OCI-LY1 (cell line): ENCODE measurements around the gene KCNB1.

Experiments used
- H2AFZ ChIP-seq: fragments of 200-600 bp; sonication (generic), shearing (Covaris generic); 2 replicates; pipeline ENCODE4 v1.6.0; 2014; ENCODE audit warnings: antibody characterized with exemption, mild to moderate bottlenecking, low read length
- H3F3A ChIP-seq: fragments of 200-600 bp; sonication (generic), shearing (Covaris generic); 2 replicates; pipeline ENCODE4 v1.6.0; 2014; ENCODE audit warnings: mild to moderate bottlenecking, antibody characterized with exemption, low read length, moderate library complexity; ENCODE audit not compliant: insufficient read depth
- H3K27ac ChIP-seq: fragments of 200-600 bp; sonication (generic); 2 replicates; pipeline ENCODE4 v1.5.1; 2014; ENCODE audit warnings: low read length, mixed run types, mild to moderate bottlenecking, low read depth; ENCODE audit not compliant: poor library complexity, severe bottlenecking
- H3K27me3 ChIP-seq: fragments of 200-600 bp; sonication (generic); 2 replicates; pipeline ENCODE4 v1.6.0; 2014; ENCODE audit warnings: antibody characterized with exemption, mild to moderate bottlenecking, low read length, moderate library complexity; ENCODE audit not compliant: insufficient read depth
- H3K36me3 ChIP-seq: fragments of 200-600 bp; sonication (generic); 2 replicates; pipeline ENCODE4 v1.6.1; 2014; ENCODE audit warnings: mild to moderate bottlenecking, antibody characterized with exemption, low read length, moderate library complexity, mixed read lengths; ENCODE audit not compliant: insufficient read depth
- H3K4me1 ChIP-seq: fragments of 200-600 bp; sonication (generic); 2 replicates; pipeline ENCODE4 v1.5.1; 2014; ENCODE audit warnings: mild to moderate bottlenecking, low read length, moderate library complexity; ENCODE audit not compliant: insufficient read depth, severe bottlenecking
- H3K4me2 ChIP-seq: fragments of 200-600 bp; sonication (generic), shearing (Covaris generic); 2 replicates; pipeline ENCODE4 v1.6.1; 2014; ENCODE audit warnings: low read length
- H3K4me3 ChIP-seq: fragments of 200-600 bp; sonication (generic); 2 replicates; pipeline ENCODE4 v1.5.1; 2014; ENCODE audit warnings: low read length, low read depth, mild to moderate bottlenecking, mixed read lengths; ENCODE audit not compliant: poor library complexity, severe bottlenecking
- H3K79me2 ChIP-seq: fragments of 200-600 bp; shearing (Covaris generic); 2 replicates; pipeline ENCODE4 v1.6.1; 2016; ENCODE audit warnings: mixed run types, low read length, mixed read lengths; ENCODE audit not compliant: insufficient read depth
- H3K9ac ChIP-seq: fragments of 200-600 bp; sonication (generic), shearing (Covaris generic); 2 replicates; pipeline ENCODE4 v1.6.1; 2014; ENCODE audit warnings: mild to moderate bottlenecking, low read length, mixed read lengths
- H3K9me2 ChIP-seq: fragments of 200-600 bp; sonication (generic), shearing (Covaris generic); 2 replicates; pipeline ENCODE4 v1.6.1; 2014; ENCODE audit warnings: low read depth, mild to moderate bottlenecking, low read length, mixed read lengths
- H3K9me3 ChIP-seq: fragments of 200-600 bp; shearing (Covaris generic); 2 replicates; pipeline ENCODE4 v1.6.1; 2014; ENCODE audit warnings: low read length, mixed read lengths
- H4K20me1 ChIP-seq: fragments of 200-600 bp; sonication (generic), shearing (Covaris generic); 2 replicates; pipeline ENCODE4 v1.6.0; 2016; ENCODE audit warnings: mild to moderate bottlenecking, low read length; ENCODE audit not compliant: insufficient read depth
- CTCF ChIP-seq: fragments of 200-600 bp; sonication (generic), shearing (Covaris generic); IDR thresholded peaks from 2 replicates; pipeline ENCODE4 v1.5.1; 2017; ENCODE audit warnings: mild to moderate bottlenecking, antibody characterized with exemption, low read length, moderate library complexity, mixed read lengths
- EZH2 ChIP-seq: fragments of 200-600 bp; sonication (generic), shearing (Covaris generic); IDR thresholded peaks from 2 replicates; pipeline ENCODE4 v1.8.0; 2017; ENCODE audit warnings: borderline replicate concordance, mixed run types, mild to moderate bottlenecking, antibody characterized with exemption, low read length, moderate library complexity, mixed read lengths

Gene KCNB1

GRCh38 chr20:49460916-49461315, 21.6 kb downstream of the KCNB1 start:
- H3K9ac ChIP-seq = no peak overlapping the region
- no peak overlapping the region for H3K4me2 ChIP-seq
- H2AFZ ChIP-seq = no peak overlapping the region
- no peak overlapping the region for H3K4me3 ChIP-seq
- no peak overlapping the region for H3K27ac ChIP-seq
- H3F3A ChIP-seq = no peaks in the 10 kb centered on the region
- no peaks in the 10 kb centered on the region for H3K36me3 ChIP-seq
- TF ChIP-seq CTCF = no peak
- TF ChIP-seq EZH2 = no peak
- H3K27me3 ChIP-seq = no peaks in the 10 kb centered on the region; the same call in 1 of the 2 replicates
- no peaks in the 10 kb centered on the region for H3K9me3 ChIP-seq
- H4K20me1 ChIP-seq = no peaks in the 10 kb centered on the region
- no peaks in the 10 kb centered on the region for H3K4me1 ChIP-seq
- no peaks in the 10 kb centered on the region for H3K9me2 ChIP-seq
- no peaks in the 10 kb centered on the region for H3K79me2 ChIP-seq

- Histone ChIP-seq H3K9me2 (no peaks in the 10 kb centered on the region), H3K36me3 (no peaks in the 10 kb centered on the region), H2AFZ (no peak overlapping the region), H3K4me3 (no peak overlapping the region), H4K20me1 (no peaks in the 10 kb centered on the region), H3K79me2 (no peaks in the 10 kb centered on the region), H3F3A (no peaks in the 10 kb centered on the region), H3K9ac (no peak overlapping the region), H3K4me1 (no peaks in the 10 kb centered on the region), H3K4me2 (no peak overlapping the region), H3K9me3 (no peaks in the 10 kb centered on the region), H3K27me3 (no peaks in the 10 kb centered on the region; the same call in 1 of the 2 replicates), H3K27ac (no peak overlapping the region)
- TF ChIP-seq EZH2 (no peak), CTCF (no peak)
These were observed 22.3 kb downstream of the KCNB1 start for GRCh38 chr20:49460131-49460530.

GRCh38 chr20:49459684-49460083, 22.8 kb downstream of the KCNB1 start:
- no peaks in the 10 kb centered on the region; the same call in 1 of the 2 replicates for H3K27me3 ChIP-seq
- H3K9ac ChIP-seq = no peak overlapping the region
- no peaks in the 10 kb centered on the region for H3K36me3 ChIP-seq
- H3K9me2 ChIP-seq = no peaks in the 10 kb centered on the region
- no peak overlapping the region for H3K27ac ChIP-seq
- H3K79me2 ChIP-seq = no peaks in the 10 kb centered on the region
- H4K20me1 ChIP-seq = no peaks in the 10 kb centered on the region
- H3K9me3 ChIP-seq = no peaks in the 10 kb centered on the region
- H3K4me1 ChIP-seq = no peaks in the 10 kb centered on the region
- no peak overlapping the region for H3K4me2 ChIP-seq
- TF ChIP-seq EZH2 (no peak), CTCF (no peak)
- H3K4me3 ChIP-seq = no peak overlapping the region
- H3F3A ChIP-seq = no peaks in the 10 kb centered on the region
- H2AFZ ChIP-seq = no peak overlapping the region
